HepG2 (cell line): ENCODE results near the gene RHOT2. TPM values are rescaled to one million over a fixed set of nuclear protein-coding genes. Genes with fewer than 3 reads are reported as not detected.
A peak's percentile ranks its signal among the peaks of the same experiment; 100 is the strongest.

Source experiments
- ATF2 ChIP-seq: sonication (generic); formaldehyde crosslinking; IDR thresholded peaks from 2 replicates; pipeline ENCODE4 v1.4.0; 2020; ENCODE audit warnings: missing genetic modification reagents
- HDAC1 ChIP-seq: sonication (generic); formaldehyde crosslinking; IDR thresholded peaks from 2 replicates; pipeline ENCODE4 v1.5.1; 2020; ENCODE audit warnings: mild to moderate bottlenecking, missing genetic modification reagents
- JUND ChIP-seq: sonication (generic); formaldehyde crosslinking; IDR thresholded peaks from 2 replicates; pipeline ENCODE4 v1.8.0; 2022; ENCODE audit warnings: mild to moderate bottlenecking, missing genetic modification reagents
- KMT2A ChIP-seq: sonication (generic); formaldehyde crosslinking; IDR thresholded peaks from 2 replicates; pipeline ENCODE4 v1.4.0; 2020; ENCODE audit warnings: missing genetic modification reagents
- KMT2B ChIP-seq: IDR thresholded peaks from 2 replicates; pipeline ENCODE4 v1.6.1; 2016; ENCODE audit warnings: missing genetic modification reagents, missing compliant biosample characterization
- PAWR ChIP-seq: sonication (generic); formaldehyde crosslinking; IDR thresholded peaks from 2 replicates; pipeline ENCODE4 v1.4.0; 2020; ENCODE audit warnings: missing genetic modification reagents, mild to moderate bottlenecking, borderline replicate concordance
- PCBP1 ChIP-seq: fragments of 200-400 bp; formaldehyde crosslinking; IDR thresholded peaks from 2 replicates; pipeline ENCODE4 v1.6.1; 2017; ENCODE audit warnings: mild to moderate bottlenecking, low read depth, low read length, borderline replicate concordance
- SAFB2 ChIP-seq: sonication (generic); formaldehyde crosslinking; IDR thresholded peaks from 2 replicates; pipeline ENCODE4 v1.5.1; 2020; ENCODE audit warnings: missing genetic modification reagents, low read depth, mild to moderate bottlenecking, borderline replicate concordance
- YY1 ChIP-seq: IDR thresholded peaks from 2 replicates; pipeline ENCODE4 v1.6.1; 2011; ENCODE audit warnings: low read length, low read depth, moderate library complexity, mild to moderate bottlenecking; ENCODE audit not compliant: insufficient read depth, insufficient replicate concordance
- ZBTB25 ChIP-seq: IDR thresholded peaks from 2 replicates; pipeline ENCODE4 v1.6.1; 2018; ENCODE audit warnings: missing genetic modification reagents
- ZMYM2 ChIP-seq: sonication (generic); formaldehyde crosslinking; IDR thresholded peaks from 2 replicates; pipeline ENCODE4 v1.8.0; 2022; ENCODE audit warnings: mild to moderate bottlenecking, missing genetic modification reagents
- ZNF207 ChIP-seq: fragments of 450-650 bp; IDR thresholded peaks from 2 replicates; pipeline ENCODE4 v1.6.1; 2016; ENCODE audit warnings: antibody characterized with exemption, borderline replicate concordance
- ZNF234 ChIP-seq: sonication (generic); formaldehyde crosslinking; conservative IDR thresholded peaks from 2 replicates; pipeline ENCODE4 v1.5.1; 2020; ENCODE audit warnings: mild to moderate bottlenecking, missing genetic modification reagents
- ZNF646 ChIP-seq: sonication (generic); formaldehyde crosslinking; IDR thresholded peaks from 2 replicates; pipeline ENCODE4 v1.9.0; 2021; ENCODE audit warnings: mild to moderate bottlenecking, missing genetic modification reagents
- ZNF709 ChIP-seq: sonication (generic); formaldehyde crosslinking; IDR thresholded peaks from 2 replicates; pipeline ENCODE4 v1.5.0; 2020; ENCODE audit warnings: mild to moderate bottlenecking, missing genetic modification reagents
- polyA plus RNA-seq, 8 experiments: library from polyadenylated mRNA; depleted of rRNA in 3 of 8; stranded (reverse) in 7 of 8; unstranded in 1 of 8; fragments of >200 nt; fragmentation: Illumina TruSeq in 4 of 8; extraction: Trizol in 4 of 8; gene quantifications; 2 replicates each; pipeline versions ENCODE4 v1.2.1 to v1.2.3, GENCODE V29; 2011 to 2016; ENCODE audit warnings: low read depth in 4 of 8, missing spikeins in 1 of 8, mixed read lengths in 1 of 8; ENCODE audit not compliant: insufficient read depth in 1 of 8
- total RNA-seq, 5 experiments: library from RNA; depleted of rRNA; stranded (reverse); fragments of >200 nt; fragmentation: Illumina TruSeq; extraction: Trizol; gene quantifications; 2 replicates each; pipeline ENCODE4 v1.2.3, GENCODE V29; 2016; ENCODE audit warnings: low read depth in 1 of 5
- TF ChIP-seq, protein P1 (sequence below): sonication (generic); formaldehyde crosslinking; IDR thresholded peaks from 2 replicates; pipeline ENCODE4 v1.9.0; 2022; ENCODE audit warnings: low read depth, missing genetic modification reagents
- TF ChIP-seq, protein P2 (sequence below): sonication (generic); formaldehyde crosslinking; IDR thresholded peaks from 2 replicates; pipeline ENCODE4 v1.4.0; 2020; ENCODE audit warnings: missing genetic modification reagents; ENCODE audit errors: not compliant biosample characterization

RHOT2 gene
- total and polyA plus RNA-seq, 2 of the 13 experiments (the other 11 are each of a cell fraction or from before 2014, with no cell fraction given): 63.6 to 76.9 TPM

- TF ChIP-seq ZBTB25 (CRISPR knock-in tag) (no peak; the same call in 1 of the 2 replicates), ATF2 (no peak), YY1 (peak; percentile 72), HDAC1 (peak; percentile 70), PAWR (CRISPR knock-in tag) (no peak), KMT2A (CRISPR knock-in tag) (no peak), KMT2B (CRISPR knock-in tag) (no peak), ZNF709 (CRISPR knock-in tag) (peak; percentile 91), ZNF646 (no peak), ZNF234 (CRISPR knock-in tag) (peak; percentile 62; the same call in 1 of the 2 replicates), JUND (CRISPR knock-in tag) (peak; percentile 65; the same call in 1 of the 2 replicates), SAFB2 (CRISPR knock-in tag) (peak; percentile 60; the same call in 1 of the 2 replicates), ZMYM2 (CRISPR knock-in tag) (no peak), PCBP1 (no peak), ZNF207 (no peak)
- TF ChIP-seq, protein P1, sequence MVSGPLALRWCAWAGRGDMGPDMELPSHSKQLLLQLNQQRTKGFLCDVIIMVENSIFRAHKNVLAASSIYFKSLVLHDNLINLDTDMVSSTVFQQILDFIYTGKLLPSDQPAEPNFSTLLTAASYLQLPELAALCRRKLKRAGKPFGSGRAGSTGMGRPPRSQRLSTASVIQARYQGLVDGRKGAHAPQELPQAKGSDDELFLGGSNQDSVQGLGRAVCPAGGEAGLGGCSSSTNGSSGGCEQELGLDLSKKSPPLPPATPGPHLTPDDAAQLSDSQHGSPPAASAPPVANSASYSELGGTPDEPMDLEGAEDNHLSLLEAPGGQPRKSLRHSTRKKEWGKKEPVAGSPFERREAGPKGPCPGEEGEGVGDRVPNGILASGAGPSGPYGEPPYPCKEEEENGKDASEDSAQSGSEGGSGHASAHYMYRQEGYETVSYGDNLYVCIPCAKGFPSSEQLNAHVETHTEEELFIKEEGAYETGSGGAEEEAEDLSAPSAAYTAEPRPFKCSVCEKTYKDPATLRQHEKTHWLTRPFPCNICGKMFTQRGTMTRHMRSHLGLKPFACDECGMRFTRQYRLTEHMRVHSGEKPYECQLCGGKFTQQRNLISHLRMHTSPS (CRISPR knock-in tag): peak; percentile 48; the same call in 1 of the 2 replicates
- TF ChIP-seq, protein P2, sequence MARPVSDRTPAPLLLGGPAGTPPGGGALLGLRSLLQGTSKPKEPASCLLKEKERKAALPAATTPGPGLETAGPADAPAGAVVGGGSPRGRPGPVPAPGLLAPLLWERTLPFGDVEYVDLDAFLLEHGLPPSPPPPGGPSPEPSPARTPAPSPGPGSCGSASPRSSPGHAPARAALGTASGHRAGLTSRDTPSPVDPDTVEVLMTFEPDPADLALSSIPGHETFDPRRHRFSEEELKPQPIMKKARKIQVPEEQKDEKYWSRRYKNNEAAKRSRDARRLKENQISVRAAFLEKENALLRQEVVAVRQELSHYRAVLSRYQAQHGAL (CRISPR knock-in tag): no peak
These were observed 53.2 kb downstream of the RHOT2 start, which contains the start of gene ANTKMT (continued) for GRCh38 chr16:720990-721764.
